ENCODE data around the gene NDEL1. TPM values are rescaled to one million over a fixed set of nuclear protein-coding genes. Genes with fewer than 3 reads are reported as not detected.
A peak's percentile ranks its signal among the peaks of the same experiment; 100 is the strongest.

The NDEL1 gene
- polyA plus RNA-seq, 1 donor = 36.6 TPM

DNA sequence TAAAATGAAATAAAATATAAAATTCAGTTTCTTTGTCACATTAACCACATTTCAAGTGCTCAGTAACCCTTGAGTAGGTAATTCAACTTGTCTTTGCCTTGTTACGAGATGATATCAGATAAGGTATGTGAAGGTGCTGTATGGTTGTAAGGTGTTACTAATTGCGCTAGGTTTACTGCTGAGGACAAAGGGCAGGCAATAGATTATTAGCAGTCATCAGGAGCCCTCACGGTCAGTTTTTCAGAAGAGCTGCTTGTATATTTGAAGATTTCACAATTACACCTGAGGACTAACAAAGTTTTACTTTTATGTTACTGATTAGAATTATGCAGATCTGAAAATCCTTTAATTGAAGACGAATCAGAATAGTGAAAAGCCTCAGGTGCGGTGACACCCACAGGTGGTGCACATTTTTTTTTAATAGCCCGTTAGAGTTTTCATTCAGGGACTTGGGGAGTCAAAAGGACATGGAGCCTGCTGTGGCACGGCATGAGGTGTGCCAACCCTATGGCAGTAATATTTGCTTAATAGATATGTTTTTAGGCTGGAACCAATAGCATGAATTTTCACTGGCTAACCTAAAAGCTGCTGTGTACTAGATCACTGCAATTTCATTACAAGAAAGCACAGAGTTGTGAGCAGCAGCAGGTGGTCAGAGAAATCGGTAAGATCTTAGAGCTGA, 16.4 kb downstream of the NDEL1 start:
- peaks cover 13% of the 10 kb centered on the region for H3K4me1 ChIP-seq (ENCODE audit: control insufficient read depth, insufficient read depth, low read length)
- H3K36me3 ChIP-seq (ENCODE audit: control insufficient read depth, insufficient read depth, low read length) = peaks cover 50% of the 10 kb centered on the region
- H3K4me3 ChIP-seq (ENCODE audit: low read length) = no peak overlapping the region
- WGBS (ENCODE audit: insufficient coverage, low lambda C conversion rate) = 56% methylated on average over 2 of the region's 8 CpGs
- peak overlapping the region; percentile 23 for H3K27ac ChIP-seq (ENCODE audit: low read length)
- no peaks in the 10 kb centered on the region for H3K9me3 ChIP-seq (ENCODE audit: control insufficient read depth, low read depth, low read length)
- no peaks in the 10 kb centered on the region for H3K27me3 ChIP-seq (ENCODE audit: control insufficient read depth, insufficient read depth, low read length)
- peak; percentile 71 to 86 for DNase-seq

DNA sequence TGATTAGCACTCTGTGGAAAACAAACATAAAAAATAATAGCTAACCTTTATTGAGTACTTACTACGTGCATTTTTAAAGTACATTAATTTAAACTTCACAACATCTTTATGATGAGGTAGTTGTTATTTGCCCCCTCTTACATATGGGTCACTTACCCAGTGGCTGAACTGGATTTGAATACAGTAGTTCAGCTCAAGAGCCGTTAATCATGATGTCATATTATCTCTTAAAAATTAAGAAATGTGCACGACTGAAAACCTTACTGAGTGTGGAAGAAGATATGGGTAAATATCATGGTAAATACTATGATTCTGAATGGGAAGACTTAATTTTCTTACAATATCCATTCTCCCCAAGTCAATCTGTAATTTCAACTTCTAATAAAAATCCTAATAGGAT, 17.6 kb downstream of the NDEL1 start:
- DNase-seq = no peak
- peaks cover 55% of the 10 kb centered on the region for H3K36me3 ChIP-seq (ENCODE audit: control insufficient read depth, insufficient read depth, low read length)
- WGBS (ENCODE audit: insufficient coverage, low lambda C conversion rate) = 80% methylated on average over 1 of the region's 3 CpGs
- no peak overlapping the region for H3K4me3 ChIP-seq (ENCODE audit: low read length)
- no peak overlapping the region for H3K27ac ChIP-seq (ENCODE audit: low read length)
- H3K27me3 ChIP-seq (ENCODE audit: control insufficient read depth, insufficient read depth, low read length) = no peaks in the 10 kb centered on the region
- H3K9me3 ChIP-seq (ENCODE audit: control insufficient read depth, low read depth, low read length) = no peaks in the 10 kb centered on the region
- peaks cover 13% of the 10 kb centered on the region for H3K4me1 ChIP-seq (ENCODE audit: control insufficient read depth, insufficient read depth, low read length)

DNA sequence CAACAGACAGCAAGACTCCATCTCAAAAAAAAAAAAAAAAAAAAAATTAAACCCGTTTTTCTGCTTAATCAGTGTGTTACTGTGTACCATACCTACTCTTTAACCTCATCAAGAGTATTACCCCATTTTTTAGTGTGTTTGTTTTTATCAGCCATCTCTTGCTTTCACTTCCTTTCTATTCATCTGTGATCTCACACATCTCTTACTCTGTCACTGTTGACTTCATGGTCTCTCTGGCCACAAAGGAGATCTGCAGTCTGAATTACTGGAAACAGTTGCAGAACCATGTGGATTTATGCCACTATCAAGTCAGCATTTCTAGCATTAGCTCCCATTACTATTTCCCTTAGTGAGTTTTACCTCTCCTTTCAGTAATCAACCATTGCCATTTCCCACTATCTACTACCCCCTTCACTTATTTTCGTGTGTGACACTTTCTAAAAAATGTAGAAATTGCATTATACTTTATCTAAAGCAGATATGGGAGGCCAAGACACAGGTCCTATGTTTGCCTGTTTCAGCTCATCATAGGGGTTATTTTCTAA, 20.1 kb downstream of the NDEL1 start:
- peak in 1 of 2 donors; percentile 59 for DNase-seq
- 40% methylated on average over 1 of the region's 2 CpGs for WGBS (ENCODE audit: insufficient coverage, low lambda C conversion rate)
- peaks cover 57% of the 10 kb centered on the region for H3K36me3 ChIP-seq (ENCODE audit: control insufficient read depth, insufficient read depth, low read length)
- H3K9me3 ChIP-seq (ENCODE audit: control insufficient read depth, low read depth, low read length) = no peaks in the 10 kb centered on the region
- H3K4me1 ChIP-seq (ENCODE audit: control insufficient read depth, insufficient read depth, low read length) = peaks cover 13% of the 10 kb centered on the region
- H3K27ac ChIP-seq (ENCODE audit: low read length) = peak overlapping the region; percentile 12
- no peaks in the 10 kb centered on the region for H3K27me3 ChIP-seq (ENCODE audit: control insufficient read depth, insufficient read depth, low read length)
- no peak overlapping the region for H3K4me3 ChIP-seq (ENCODE audit: low read length)

DNA sequence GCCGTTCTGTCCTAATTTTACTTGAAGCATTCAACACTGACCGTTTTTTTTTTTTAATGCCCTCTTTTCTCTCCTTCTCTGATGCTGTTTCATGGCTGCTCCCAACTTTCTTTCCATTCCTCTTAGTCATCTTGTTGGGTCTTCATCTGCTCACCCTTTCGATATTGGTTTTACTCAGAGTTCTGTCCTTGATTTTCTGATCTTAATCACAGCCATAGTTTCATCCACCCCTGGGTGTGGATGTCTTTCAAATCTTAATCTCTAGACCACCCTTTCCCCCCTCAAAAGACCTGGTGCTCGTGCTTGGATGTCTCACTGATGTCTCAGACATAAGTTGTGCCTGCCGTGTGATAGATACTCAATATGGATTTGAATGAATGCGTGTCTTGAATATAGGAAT, 22.4 kb downstream of the NDEL1 start:
- H3K4me1 ChIP-seq (ENCODE audit: control insufficient read depth, insufficient read depth, low read length) = peaks cover 3% of the 10 kb centered on the region
- no peak overlapping the region for H3K27ac ChIP-seq (ENCODE audit: low read length)
- DNase-seq = no peak
- 90% methylated on average over 2 of the region's 6 CpGs for whole genome bisulfite sequencing (ENCODE audit: insufficient coverage, low lambda C conversion rate)
- H3K4me3 ChIP-seq (ENCODE audit: low read length) = no peak overlapping the region
- H3K27me3 ChIP-seq (ENCODE audit: control insufficient read depth, insufficient read depth, low read length) = no peaks in the 10 kb centered on the region
- no peaks in the 10 kb centered on the region for H3K9me3 ChIP-seq (ENCODE audit: control insufficient read depth, low read depth, low read length)
- H3K36me3 ChIP-seq (ENCODE audit: control insufficient read depth, insufficient read depth, low read length) = peaks cover 72% of the 10 kb centered on the region

DNA sequence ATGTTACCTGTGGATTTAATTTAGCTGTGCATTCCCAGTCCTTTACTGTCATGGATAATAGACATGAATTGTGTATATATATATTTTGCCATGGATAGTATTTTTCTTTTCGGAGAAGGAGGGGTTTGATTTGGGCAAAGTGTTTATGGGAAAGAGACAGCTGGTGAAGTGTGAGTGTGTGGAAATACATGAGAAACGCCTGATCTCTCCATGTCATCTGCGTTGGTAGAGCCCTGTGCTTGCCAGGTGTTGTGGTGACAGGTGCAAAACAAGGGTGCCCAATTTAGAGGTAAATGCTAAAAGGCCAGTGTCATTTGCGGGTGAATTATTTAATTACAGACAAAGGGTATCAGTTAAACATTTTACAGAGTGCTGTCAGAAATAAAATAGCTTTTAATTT, 23.4 kb downstream of the NDEL1 start:
- H3K27ac ChIP-seq (ENCODE audit: low read length) = no peak overlapping the region
- no peak for DNase-seq
- no peaks in the 10 kb centered on the region for H3K9me3 ChIP-seq (ENCODE audit: control insufficient read depth, low read depth, low read length)
- H3K36me3 ChIP-seq (ENCODE audit: control insufficient read depth, insufficient read depth, low read length) = peaks cover 79% of the 10 kb centered on the region
- H3K4me1 ChIP-seq (ENCODE audit: control insufficient read depth, insufficient read depth, low read length) = peaks cover 5% of the 10 kb centered on the region
- H3K27me3 ChIP-seq (ENCODE audit: control insufficient read depth, insufficient read depth, low read length) = no peaks in the 10 kb centered on the region
- 100% methylated on average over 3 of the region's 4 CpGs for WGBS (ENCODE audit: insufficient coverage, low lambda C conversion rate)
- H3K4me3 ChIP-seq (ENCODE audit: low read length) = no peak overlapping the region

DNA sequence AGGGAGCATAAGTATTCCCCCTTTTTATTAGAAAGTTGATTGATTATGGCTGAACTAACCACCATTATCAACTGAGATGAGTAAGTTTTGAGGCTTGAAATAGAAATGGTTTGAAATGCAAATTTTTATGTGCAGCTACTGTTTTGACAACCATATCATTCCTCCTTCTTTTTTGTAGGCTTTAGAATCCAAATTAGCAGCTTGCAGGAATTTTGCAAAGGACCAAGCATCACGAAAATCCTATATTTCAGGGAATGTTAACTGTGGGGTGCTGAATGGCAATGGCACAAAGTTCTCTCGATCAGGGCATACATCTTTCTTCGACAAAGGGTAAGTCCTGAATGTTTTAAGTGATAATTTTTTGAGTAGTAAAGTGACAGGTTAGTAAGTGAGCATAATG, 24.1 kb downstream of the NDEL1 start:
- H3K27ac ChIP-seq (ENCODE audit: low read length) = no peak overlapping the region
- peaks cover 81% of the 10 kb centered on the region for H3K36me3 ChIP-seq (ENCODE audit: control insufficient read depth, insufficient read depth, low read length)
- no peaks in the 10 kb centered on the region for H3K27me3 ChIP-seq (ENCODE audit: control insufficient read depth, insufficient read depth, low read length)
- no peak overlapping the region for H3K4me3 ChIP-seq (ENCODE audit: low read length)
- DNase-seq = no peak
- H3K9me3 ChIP-seq (ENCODE audit: control insufficient read depth, low read depth, low read length) = no peaks in the 10 kb centered on the region
- peaks cover 12% of the 10 kb centered on the region for H3K4me1 ChIP-seq (ENCODE audit: control insufficient read depth, insufficient read depth, low read length)
- no CpG with 5 or more reads among the region's 3 CpGs for WGBS (ENCODE audit: insufficient coverage, low lambda C conversion rate)

DNA sequence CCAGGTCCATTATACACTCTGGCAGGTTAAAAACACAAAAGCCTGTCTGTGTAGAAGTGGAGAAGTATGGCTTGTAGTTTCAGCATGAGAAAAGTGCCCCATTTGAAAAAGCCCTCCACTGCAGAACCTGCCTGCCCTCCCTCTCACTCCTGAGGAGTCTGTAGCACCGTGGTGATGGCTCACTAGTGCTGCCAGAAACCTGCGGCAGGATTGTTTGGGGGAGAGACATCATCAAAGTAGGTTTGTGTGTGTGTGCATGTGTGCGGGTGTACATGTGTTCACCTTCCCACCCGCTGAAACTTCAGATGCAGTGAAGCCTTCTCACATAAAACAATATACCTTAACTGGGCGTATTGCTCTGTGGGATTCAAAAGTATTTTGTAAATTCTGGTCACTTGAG, 26.9 kb downstream of the NDEL1 start:
- no peak overlapping the region for H3K27ac ChIP-seq (ENCODE audit: low read length)
- no peak for DNase-seq
- H3K4me3 ChIP-seq (ENCODE audit: low read length) = no peak overlapping the region
- H3K27me3 ChIP-seq (ENCODE audit: control insufficient read depth, insufficient read depth, low read length) = no peaks in the 10 kb centered on the region
- peaks cover 74% of the 10 kb centered on the region for H3K36me3 ChIP-seq (ENCODE audit: control insufficient read depth, insufficient read depth, low read length)
- H3K4me1 ChIP-seq (ENCODE audit: control insufficient read depth, insufficient read depth, low read length) = peaks cover 17% of the 10 kb centered on the region
- no CpG with 5 or more reads among the region's 5 CpGs for WGBS (ENCODE audit: insufficient coverage, low lambda C conversion rate)
- no peaks in the 10 kb centered on the region for H3K9me3 ChIP-seq (ENCODE audit: control insufficient read depth, low read depth, low read length)

DNA sequence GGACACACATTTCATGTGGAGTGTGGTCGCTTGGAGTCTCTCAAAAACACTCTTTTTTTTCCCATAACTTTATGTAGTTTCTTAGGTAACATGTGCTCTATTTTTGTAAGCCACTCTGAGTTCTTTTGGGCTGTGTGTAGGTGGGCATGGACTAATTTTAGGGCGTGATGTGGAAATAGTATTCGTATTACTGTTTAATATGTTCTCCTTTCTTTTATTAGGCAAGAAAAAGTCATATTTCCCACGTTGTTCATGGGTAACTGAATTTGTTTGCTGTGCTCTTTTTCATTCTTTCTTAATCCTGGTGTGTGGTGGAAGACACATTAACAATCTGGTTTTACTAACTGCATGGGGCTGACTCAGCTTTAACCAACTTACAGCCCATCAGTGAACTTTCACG, 27.4 kb downstream of the NDEL1 start:
- Histone ChIP-seq H3K9me3 (ENCODE audit: control insufficient read depth, low read depth, low read length) (no peaks in the 10 kb centered on the region), H3K27me3 (ENCODE audit: control insufficient read depth, insufficient read depth, low read length) (no peaks in the 10 kb centered on the region), H3K27ac (ENCODE audit: low read length) (no peak overlapping the region), H3K36me3 (ENCODE audit: control insufficient read depth, insufficient read depth, low read length) (peaks cover 75% of the 10 kb centered on the region), H3K4me3 (ENCODE audit: low read length) (no peak overlapping the region), H3K4me1 (ENCODE audit: control insufficient read depth, insufficient read depth, low read length) (peaks cover 17% of the 10 kb centered on the region)
- WGBS (ENCODE audit: insufficient coverage, low lambda C conversion rate) = 87% methylated on average over 3 of the region's 5 CpGs
- no peak for DNase-seq

DNA sequence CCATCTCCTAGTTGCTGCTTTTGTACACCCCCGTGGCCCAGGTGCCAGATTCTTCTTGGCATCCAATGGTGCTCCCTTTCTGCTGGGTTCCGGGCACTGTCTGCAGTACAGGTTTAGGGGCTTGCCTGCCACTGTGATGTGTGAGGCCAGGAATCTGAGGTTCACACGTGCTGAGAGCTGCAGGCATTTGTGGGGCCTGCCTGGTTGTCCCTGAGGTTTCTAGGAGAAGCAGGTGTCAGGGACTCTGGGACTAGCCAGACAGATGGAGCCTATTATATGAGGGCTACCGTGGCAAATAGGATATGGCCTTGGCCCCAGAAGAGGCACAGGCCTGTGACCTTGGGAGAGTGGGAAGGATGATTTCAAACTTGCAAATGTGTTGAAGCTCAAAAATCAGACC, 29.3 kb downstream of the NDEL1 start:
- Histone ChIP-seq H3K4me1 (ENCODE audit: control insufficient read depth, insufficient read depth, low read length) (peaks cover 17% of the 10 kb centered on the region), H3K4me3 (ENCODE audit: low read length) (no peak overlapping the region), H3K9me3 (ENCODE audit: control insufficient read depth, low read depth, low read length) (no peaks in the 10 kb centered on the region), H3K27me3 (ENCODE audit: control insufficient read depth, insufficient read depth, low read length) (no peaks in the 10 kb centered on the region), H3K36me3 (ENCODE audit: control insufficient read depth, insufficient read depth, low read length) (peaks cover 69% of the 10 kb centered on the region), H3K27ac (ENCODE audit: low read length) (peak overlapping the region; percentile 32)
- DNase-seq = no peak
- no CpG with 5 or more reads among the region's 4 CpGs for WGBS (ENCODE audit: insufficient coverage, low lambda C conversion rate)

DNA sequence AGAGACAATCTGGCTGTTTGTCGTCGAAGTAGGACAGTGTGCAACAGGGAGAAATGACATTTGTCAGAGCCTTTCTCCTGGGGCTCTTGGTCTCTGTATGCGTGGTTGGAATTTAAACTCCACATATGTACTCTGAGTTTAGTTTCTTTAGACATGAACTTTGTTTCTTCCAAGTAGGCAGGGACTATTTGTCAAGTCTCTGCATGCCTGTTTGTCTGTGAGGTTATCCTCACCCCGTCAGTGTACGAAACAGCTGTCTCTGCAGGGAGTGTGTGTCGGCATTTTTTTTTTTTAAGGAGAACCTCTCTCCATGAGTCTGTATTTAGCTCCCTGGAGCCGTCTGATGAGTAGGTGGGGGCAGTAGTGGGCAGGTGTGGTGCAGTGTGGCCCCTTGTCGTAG, 29.7 kb downstream of the NDEL1 start:
- peaks cover 67% of the 10 kb centered on the region for H3K36me3 ChIP-seq (ENCODE audit: control insufficient read depth, insufficient read depth, low read length)
- no CpG with 5 or more reads among the region's 8 CpGs for WGBS (ENCODE audit: insufficient coverage, low lambda C conversion rate)
- peak overlapping the region; percentile 32 for H3K27ac ChIP-seq (ENCODE audit: low read length)

DNA sequence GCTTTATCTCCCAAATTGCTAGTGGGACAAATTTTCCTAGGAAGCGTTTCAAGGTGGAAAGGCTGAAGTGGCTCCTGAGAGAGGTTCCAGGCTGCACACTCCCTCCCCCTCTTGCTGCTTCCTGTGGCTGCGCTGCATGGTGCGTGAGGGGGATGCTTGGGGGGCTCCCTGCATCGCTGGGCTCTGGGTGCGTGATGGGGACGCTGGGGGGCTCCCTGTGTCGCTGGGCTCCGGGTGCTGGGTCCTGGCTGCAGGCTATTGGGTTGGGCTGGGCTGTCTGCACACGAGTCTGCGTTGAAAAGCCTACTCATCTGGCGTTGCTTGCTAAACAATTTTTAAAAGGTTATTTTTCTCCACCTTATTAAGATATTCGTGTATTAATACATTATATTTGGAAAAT, 30.1 kb downstream of the NDEL1 start:
- peaks cover 70% of the 10 kb centered on the region for H3K36me3 ChIP-seq (ENCODE audit: control insufficient read depth, insufficient read depth, low read length)

More for the DNA sequence above, 29.7 kb downstream of the NDEL1 start:
- Histone ChIP-seq H3K9me3 (ENCODE audit: control insufficient read depth, low read depth, low read length) (no peaks in the 10 kb centered on the region), H3K27me3 (ENCODE audit: control insufficient read depth, insufficient read depth, low read length) (no peaks in the 10 kb centered on the region), H3K4me1 (ENCODE audit: control insufficient read depth, insufficient read depth, low read length) (peaks cover 17% of the 10 kb centered on the region), H3K4me3 (ENCODE audit: low read length) (no peak overlapping the region)
- peak in 1 of 2 donors; percentile 54 for DNase-seq

More for the DNA sequence above, 30.1 kb downstream of the NDEL1 start:
- Histone ChIP-seq H3K27me3 (ENCODE audit: control insufficient read depth, insufficient read depth, low read length) (no peaks in the 10 kb centered on the region), H3K4me3 (ENCODE audit: low read length) (no peak overlapping the region), H3K27ac (ENCODE audit: low read length) (no peak overlapping the region), H3K4me1 (ENCODE audit: control insufficient read depth, insufficient read depth, low read length) (peaks cover 17% of the 10 kb centered on the region), H3K9me3 (ENCODE audit: control insufficient read depth, low read depth, low read length) (no peaks in the 10 kb centered on the region)
- 100% methylated on average over 1 of the region's 12 CpGs for WGBS (ENCODE audit: insufficient coverage, low lambda C conversion rate)
- no peak for DNase-seq
